HG02870 (cell line): ENCODE measurements around the gene GNAT2.

Experiments
- ATAC-seq: cut with Tn5 transposase; IDR thresholded peaks from one replicate; pipeline ENCODE4 v1.9.1; 2021; ENCODE audit warnings: mild to moderate bottlenecking, moderate library complexity; ENCODE audit not compliant: unreplicated experiment

Gene GNAT2

DNA sequence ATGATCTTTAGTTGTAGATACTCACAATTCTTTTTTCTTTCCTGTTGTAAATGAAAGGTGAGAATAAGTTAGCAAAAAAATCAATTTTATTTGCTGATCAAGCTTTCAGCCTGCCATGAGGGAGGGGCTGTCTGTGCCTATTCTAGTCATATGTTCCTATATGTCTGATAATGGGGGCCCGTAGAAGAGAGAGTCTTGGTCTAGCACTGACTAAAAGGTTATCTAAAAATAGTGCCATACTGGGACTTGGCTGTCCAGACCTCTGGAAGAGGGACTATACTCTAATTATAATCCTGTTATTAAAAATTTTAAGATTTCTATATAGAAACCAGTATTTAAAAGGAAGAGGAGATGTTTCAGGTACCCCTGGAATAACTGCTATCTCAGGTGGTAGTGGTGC, 52.4 kb downstream of the GNAT2 start:
- no peak for ATAC-seq

DNA sequence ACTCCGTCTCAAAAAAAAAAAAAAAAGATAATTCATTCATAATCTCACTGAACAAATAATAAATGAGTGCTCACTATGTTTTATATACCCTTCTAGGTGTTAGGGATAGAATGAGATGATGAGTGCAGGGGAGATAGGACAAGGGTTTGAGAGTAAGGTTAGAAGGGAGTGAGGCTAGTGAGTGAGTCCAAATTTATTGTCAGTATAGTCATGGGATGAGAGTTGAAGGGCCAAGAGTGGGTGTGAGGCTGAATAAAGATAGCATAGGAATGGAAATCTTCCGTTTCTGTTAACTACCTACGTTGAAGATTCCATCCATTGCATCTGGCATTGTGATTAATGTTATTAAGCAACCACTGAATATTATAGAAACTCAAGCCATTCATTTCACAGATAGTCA, 54.2 kb downstream of the GNAT2 start:
- ATAC-seq: no peak

DNA sequence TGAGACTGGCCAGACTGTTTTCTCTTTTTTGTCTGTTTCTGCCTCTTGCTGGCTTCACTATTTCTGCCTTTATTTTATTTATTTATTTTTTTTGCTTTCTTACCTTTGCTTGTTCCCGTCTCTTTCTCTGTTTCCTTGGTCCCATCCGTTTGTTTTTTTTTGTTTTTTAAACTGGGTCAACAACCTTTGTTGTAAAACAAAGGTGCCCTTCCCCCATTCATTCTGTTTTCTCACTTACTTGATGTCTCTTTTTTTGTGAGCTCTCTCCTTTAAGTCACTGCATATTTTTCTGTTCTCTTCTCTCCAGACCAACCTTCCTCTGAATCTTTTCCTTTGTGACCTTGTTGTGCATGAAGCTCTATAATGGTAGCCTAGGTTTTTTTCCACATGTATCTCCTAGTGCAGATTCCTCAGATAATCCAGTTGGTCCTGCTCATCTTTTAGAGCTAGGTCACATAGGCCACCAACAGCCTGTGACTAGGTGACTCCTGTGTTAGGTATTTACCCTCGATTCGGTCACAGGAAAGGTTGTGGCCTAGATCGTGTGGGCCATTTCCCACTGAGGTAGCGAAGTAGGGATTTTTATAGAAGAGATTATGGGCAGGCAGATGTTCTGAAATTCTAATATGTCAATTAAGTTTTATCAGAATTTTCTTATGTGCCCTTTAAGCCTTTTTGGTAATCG, 55.1 kb downstream of the GNAT2 start:
- ATAC-seq: no peak

DNA sequence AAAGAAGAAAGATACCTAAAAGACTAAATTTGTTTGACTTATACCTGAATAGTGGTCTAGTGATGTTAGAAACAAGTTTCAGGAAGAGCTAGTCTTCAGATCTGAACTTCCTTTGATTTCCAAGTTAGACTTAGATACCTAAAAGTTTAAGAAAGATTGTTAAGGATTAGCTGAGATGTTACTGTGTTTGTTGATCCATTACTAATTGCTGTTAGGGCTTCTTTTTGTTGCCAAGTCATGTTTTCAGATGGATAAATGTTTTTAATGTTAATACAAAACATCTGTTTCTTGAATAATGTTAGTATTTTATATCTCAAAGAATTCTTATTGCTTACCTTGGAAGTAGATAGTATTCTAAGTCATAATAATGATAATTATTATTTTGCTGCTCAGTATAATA, 59.4 kb downstream of the GNAT2 start:
- ATAC-seq: no peak

DNA sequence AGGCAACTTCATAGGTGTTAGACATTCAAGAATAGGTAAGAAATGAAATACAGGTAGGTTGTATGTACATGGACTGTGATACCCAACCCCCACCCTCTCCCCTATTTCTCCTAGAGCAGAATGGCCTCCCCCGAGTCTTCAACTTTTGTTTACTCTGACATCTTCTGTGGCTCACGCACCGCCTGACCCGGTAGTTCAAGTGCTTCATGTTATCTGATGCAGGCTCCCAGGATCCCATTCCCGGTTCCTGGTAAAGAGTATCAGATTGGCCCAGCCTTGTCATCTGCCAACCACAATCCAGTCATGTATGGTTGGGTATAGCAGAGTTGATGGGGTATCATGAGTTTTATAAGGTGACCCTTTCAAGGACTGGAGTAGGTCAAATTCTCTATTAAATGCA, 61.9 kb downstream of the GNAT2 start:
- ATAC-seq: no peak

DNA sequence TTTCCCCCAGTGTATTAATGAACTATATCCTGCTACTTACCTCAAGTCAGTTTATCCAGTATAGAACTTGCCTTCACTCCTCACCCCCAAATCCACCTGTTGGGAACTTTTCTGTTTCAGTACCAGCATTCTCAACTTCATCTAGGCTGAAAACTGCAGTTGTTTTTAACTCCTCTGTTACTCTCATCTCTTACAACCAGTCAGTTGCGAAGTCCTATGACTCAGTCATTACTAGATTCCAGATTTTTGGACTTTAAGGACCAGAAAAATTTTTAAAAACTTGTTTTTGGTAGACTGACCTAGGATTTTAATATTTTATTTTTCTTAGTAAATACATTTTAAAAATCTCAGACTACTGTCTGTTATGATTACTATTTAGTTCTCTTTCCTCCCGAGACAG, 62.9 kb downstream of the GNAT2 start:
- ATAC-seq: no peak
